SU-DHL-6 (cell line): Measurements from ENCODE around the gene FOXP4.

Experiments
- H2AFZ ChIP-seq: fragments of 200-600 bp; sonication (generic); 2 replicates; pipeline ENCODE4 v1.6.1; 2014; ENCODE audit warnings: low read depth, mild to moderate bottlenecking, moderate library complexity, mixed read lengths, antibody characterized with exemption, low read length; ENCODE audit not compliant: severe bottlenecking
- H3F3A ChIP-seq: fragments of 200-600 bp; shearing (Covaris generic); 2 replicates; pipeline ENCODE4 v1.6.0; 2016; ENCODE audit warnings: antibody characterized with exemption, mild to moderate bottlenecking; ENCODE audit not compliant: insufficient read depth
- H3K27ac ChIP-seq: fragments of 200-600 bp; sonication (generic); 2 replicates; pipeline ENCODE4 v1.5.1; 2016; ENCODE audit warnings: low read depth, mild to moderate bottlenecking, low read length, moderate library complexity, mixed read lengths
- H3K27me3 ChIP-seq: fragments of 200-600 bp; sonication (generic), shearing (Covaris generic); 2 replicates; pipeline ENCODE4 v1.6.0; 2014; ENCODE audit warnings: mild to moderate bottlenecking, low read length
- H3K36me3 ChIP-seq: fragments of 200-600 bp; sonication (generic); 2 replicates; pipeline ENCODE4 v1.6.1; 2014; ENCODE audit warnings: mild to moderate bottlenecking, low read length, mixed read lengths
- H3K4me2 ChIP-seq: fragments of 300-600, 200-600 bp; shearing (Covaris generic), sonication (generic); 2 replicates; pipeline ENCODE4 v1.6.0; 2014; ENCODE audit warnings: low read length, low read depth, mild to moderate bottlenecking; ENCODE audit not compliant: poor library complexity, severe bottlenecking
- H3K4me3 ChIP-seq: fragments of 200-600 bp; sonication (generic); 2 replicates; pipeline ENCODE4 v1.5.1; 2014; ENCODE audit warnings: antibody characterized with exemption, low read length, mild to moderate bottlenecking, mixed read lengths; ENCODE audit not compliant: insufficient read depth, poor library complexity, severe bottlenecking
- H3K79me2 ChIP-seq: fragments of 200-600 bp; sonication (generic); 2 replicates; pipeline ENCODE4 v1.6.1; 2014; ENCODE audit warnings: mild to moderate bottlenecking, low read length, moderate library complexity; ENCODE audit not compliant: insufficient read depth
- H3K9ac ChIP-seq: fragments of 200-600 bp; sonication (generic); 2 replicates; pipeline ENCODE4 v1.7.0; 2014; ENCODE audit warnings: mild to moderate bottlenecking, low read length
- H3K9me2 ChIP-seq: fragments of 200-600 bp; sonication (generic); replicated peaks from 2 replicates; pipeline ENCODE4 v1.6.1; 2014; ENCODE audit warnings: low read length; ENCODE audit not compliant: insufficient read depth
- H3K9me3 ChIP-seq: fragments of 200-600 bp; sonication (generic); 2 replicates; pipeline ENCODE4 v1.6.1; 2014; ENCODE audit warnings: low read length, mixed read lengths; ENCODE audit not compliant: insufficient read depth
- H4K20me1 ChIP-seq: fragments of 200-600 bp; sonication (generic); 2 replicates; pipeline ENCODE4 v1.6.1; 2014; ENCODE audit warnings: low read depth, mild to moderate bottlenecking, antibody characterized with exemption, low read length, moderate library complexity, mixed read lengths
- EZH2phosphoT487 ChIP-seq: fragments of 200-600 bp; sonication (generic), shearing (Covaris generic); conservative IDR thresholded peaks from 2 replicates; pipeline ENCODE4 v1.6.1; 2018; ENCODE audit warnings: mild to moderate bottlenecking, antibody characterized with exemption, low read length, moderate library complexity, mixed read lengths
- TF ChIP-seq, protein P1 (sequence below): fragments of 200-600 bp; sonication (generic); IDR thresholded peaks from one replicate; pipeline ENCODE4 v1.5.1; 2017; ENCODE audit warnings: antibody characterized with exemption, mild to moderate bottlenecking, low read length, moderate library complexity; ENCODE audit not compliant: insufficient read depth, poor library complexity, severe bottlenecking

FOXP4 gene

DNA sequence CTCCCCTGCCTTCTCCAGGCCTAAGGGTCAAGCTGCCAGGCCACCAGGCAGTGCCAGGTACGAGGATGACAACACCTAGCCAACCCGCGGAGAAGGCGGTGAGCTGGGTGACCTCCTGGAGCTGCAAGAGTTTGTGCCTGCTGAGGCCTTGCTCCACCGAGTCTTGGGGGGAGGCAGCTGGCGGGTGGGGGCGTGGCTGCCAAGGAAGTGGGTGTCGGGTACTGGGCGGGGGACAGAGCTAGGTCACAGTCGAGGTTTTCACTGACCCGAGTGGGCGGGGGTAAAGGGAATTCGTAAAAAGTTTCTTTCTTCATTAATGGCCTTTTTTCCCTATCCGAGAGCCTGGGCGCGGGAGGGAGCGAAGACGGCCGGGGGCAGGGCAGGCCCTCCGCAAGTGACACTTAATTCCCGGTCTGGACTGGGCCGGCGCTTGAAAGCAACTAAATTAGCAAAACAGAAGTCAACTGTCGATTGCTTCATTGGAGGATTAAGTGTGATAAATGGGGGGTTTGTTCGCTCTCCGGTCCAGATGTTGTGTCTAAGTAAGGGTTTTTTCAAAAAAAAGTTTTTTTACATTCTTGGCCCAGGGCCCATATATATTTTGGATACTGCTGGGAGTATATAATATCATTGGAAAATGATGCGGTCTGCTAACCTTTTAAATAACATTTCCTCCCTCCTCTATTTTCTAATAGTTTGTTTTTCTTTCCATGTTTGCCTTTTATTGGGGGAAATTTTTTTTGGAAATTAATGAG, 43.1 kb upstream of the FOXP4 start:
- Histone ChIP-seq H3K9ac (no peak overlapping the region), H3K79me2 (no peaks in the 10 kb centered on the region), H3F3A (no peaks in the 10 kb centered on the region), H4K20me1 (no peaks in the 10 kb centered on the region), H3K36me3 (no peaks in the 10 kb centered on the region), H2AFZ (no peak overlapping the region), H3K27me3 (no peaks in the 10 kb centered on the region), H3K27ac (no peak overlapping the region), H3K4me2 (no peak overlapping the region), H3K9me3 (no peaks in the 10 kb centered on the region), H3K4me3 (no peak overlapping the region), H3K9me2 (no peaks in the 10 kb centered on the region)
- TF ChIP-seq, protein P1, sequence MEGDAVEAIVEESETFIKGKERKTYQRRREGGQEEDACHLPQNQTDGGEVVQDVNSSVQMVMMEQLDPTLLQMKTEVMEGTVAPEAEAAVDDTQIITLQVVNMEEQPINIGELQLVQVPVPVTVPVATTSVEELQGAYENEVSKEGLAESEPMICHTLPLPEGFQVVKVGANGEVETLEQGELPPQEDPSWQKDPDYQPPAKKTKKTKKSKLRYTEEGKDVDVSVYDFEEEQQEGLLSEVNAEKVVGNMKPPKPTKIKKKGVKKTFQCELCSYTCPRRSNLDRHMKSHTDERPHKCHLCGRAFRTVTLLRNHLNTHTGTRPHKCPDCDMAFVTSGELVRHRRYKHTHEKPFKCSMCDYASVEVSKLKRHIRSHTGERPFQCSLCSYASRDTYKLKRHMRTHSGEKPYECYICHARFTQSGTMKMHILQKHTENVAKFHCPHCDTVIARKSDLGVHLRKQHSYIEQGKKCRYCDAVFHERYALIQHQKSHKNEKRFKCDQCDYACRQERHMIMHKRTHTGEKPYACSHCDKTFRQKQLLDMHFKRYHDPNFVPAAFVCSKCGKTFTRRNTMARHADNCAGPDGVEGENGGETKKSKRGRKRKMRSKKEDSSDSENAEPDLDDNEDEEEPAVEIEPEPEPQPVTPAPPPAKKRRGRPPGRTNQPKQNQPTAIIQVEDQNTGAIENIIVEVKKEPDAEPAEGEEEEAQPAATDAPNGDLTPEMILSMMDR: no peak
- no peak for TF ChIP-seq EZH2phosphoT487

DNA sequence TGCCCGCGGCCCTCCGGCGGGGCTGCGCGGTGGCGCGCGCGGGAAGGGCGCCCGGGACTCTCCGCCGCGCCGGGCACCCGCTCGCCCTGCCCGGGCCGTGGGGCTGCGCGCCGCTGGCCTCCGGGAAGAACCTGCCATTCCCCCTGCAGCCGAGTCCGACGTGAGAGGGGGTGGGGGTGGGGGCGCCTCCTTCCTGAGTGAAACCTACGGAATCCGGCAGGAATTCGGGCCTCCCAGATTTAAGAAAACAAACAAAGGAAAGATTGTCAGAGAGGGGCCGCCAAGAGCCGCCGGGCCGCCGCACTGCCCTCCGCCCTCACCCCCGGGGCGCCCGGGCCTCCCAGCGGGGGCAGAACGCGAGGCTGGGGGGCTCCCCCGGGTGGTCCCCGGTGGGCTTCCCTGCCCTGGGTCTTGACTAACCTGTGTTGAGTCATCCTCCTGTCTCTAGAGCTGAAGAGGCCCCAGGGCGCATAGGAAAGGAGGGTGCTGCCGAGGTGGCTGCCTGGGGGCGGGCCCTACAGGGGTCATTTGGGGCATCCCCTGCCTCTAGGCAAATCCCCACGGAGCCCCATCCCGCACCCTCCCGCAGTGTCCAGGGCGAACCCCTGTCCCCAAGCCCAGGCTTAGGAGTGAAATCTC, 42.2 kb upstream of the FOXP4 start:
- no peaks in the 10 kb centered on the region for H3K27me3 ChIP-seq
- H3K9me2 ChIP-seq: no peaks in the 10 kb centered on the region
- H3K27ac ChIP-seq: no peak overlapping the region
- no peaks in the 10 kb centered on the region for H3K9me3 ChIP-seq
- no peak overlapping the region for H3K9ac ChIP-seq
- H3K36me3 ChIP-seq: no peaks in the 10 kb centered on the region
- no peak overlapping the region for H3K4me2 ChIP-seq
- no peaks in the 10 kb centered on the region for H3F3A ChIP-seq
- no peak overlapping the region for H3K4me3 ChIP-seq
- TF ChIP-seq, protein P1: no peak
- 0 out of 2 replicates have a peak, but pooled peaks have one; percentile 19 for TF ChIP-seq EZH2phosphoT487
- H4K20me1 ChIP-seq: no peaks in the 10 kb centered on the region
- H2AFZ ChIP-seq: no peak overlapping the region
- H3K79me2 ChIP-seq: no peaks in the 10 kb centered on the region

DNA sequence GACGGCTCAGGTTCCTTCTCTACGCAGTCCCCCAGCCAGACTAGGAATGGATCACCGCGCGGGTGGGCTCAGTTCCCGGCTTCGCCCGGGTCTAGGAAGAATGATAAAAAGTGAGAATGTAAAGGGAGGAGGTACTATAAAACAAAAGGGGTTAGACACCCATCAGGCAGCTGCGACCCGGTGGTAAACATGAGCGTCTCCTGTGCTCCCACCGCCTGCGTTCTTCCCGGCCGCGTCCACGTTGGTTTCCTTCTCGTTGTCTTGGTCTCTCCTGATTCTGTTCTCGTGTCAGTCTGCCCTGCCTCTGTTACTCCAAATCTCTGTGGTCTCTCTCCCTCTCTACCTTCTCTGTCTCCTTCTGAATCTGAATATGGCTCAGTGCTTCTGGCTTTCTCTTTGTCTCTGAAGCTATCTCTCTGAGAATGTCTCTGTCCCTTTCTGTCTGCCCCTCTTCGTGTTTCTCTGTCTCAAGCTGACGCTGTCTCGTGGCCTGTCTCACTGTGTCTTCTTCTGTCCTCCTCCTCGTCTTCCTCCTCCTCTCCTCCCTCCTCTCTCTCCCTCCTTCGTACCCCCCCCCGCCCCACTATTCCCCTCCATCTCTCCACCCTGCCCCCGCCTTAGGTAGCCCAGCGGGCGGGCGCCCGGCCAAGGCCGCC, 41.6 kb upstream of the FOXP4 start:
- no peaks in the 10 kb centered on the region for H4K20me1 ChIP-seq
- no peaks in the 10 kb centered on the region for H3F3A ChIP-seq
- H3K79me2 ChIP-seq: no peaks in the 10 kb centered on the region
- no peak overlapping the region for H3K27ac ChIP-seq
- H3K36me3 ChIP-seq: no peaks in the 10 kb centered on the region
- H3K9ac ChIP-seq: no peak overlapping the region
- no peak overlapping the region for H2AFZ ChIP-seq
- no peaks in the 10 kb centered on the region for H3K9me3 ChIP-seq
- H3K9me2 ChIP-seq: no peaks in the 10 kb centered on the region
- H3K4me2 ChIP-seq: peak overlapping the region; percentile 33
- TF ChIP-seq, protein P1: no peak
- TF ChIP-seq EZH2phosphoT487: no peak
- H3K4me3 ChIP-seq: no peak overlapping the region
- no peaks in the 10 kb centered on the region for H3K27me3 ChIP-seq
